CD4-positive, alpha-beta T cell treated with Interleukin-10 for 1 hour (primary cell): ENCODE data around the gene PARK7.
"Not testable (repeated sequence)": the region's sequence is repeated elsewhere in the genome, so short reads cannot be mapped to it uniquely, and the experiment has no call there.

Experiments used
- DNase-seq: peaks from one replicate; pipeline ENCODE4 v3.0.0-alpha.2; 2020

PARK7 gene

GRCh38 chr1:7961216-7962013 lies at the start of gene PARK7:
PARK7 (plus strand) TSS chr1:7961711; CDS start chr1:7962786, 1,075 bp downstream.
- peak; percentile 100 for DNase-seq

- DNase-seq, result peak; percentile 17
Observed at GRCh38 chr1:7912145-7912544, 49.4 kb upstream of the PARK7 start.

GRCh38 chr1:7912743-7913557 lies 48.6 kb upstream of the PARK7 start:
- DNase-seq, result no peak

- peak; percentile 43 for DNase-seq
Observed at GRCh38 chr1:7915826-7916500, 45.5 kb upstream of the PARK7 start.

DNA sequence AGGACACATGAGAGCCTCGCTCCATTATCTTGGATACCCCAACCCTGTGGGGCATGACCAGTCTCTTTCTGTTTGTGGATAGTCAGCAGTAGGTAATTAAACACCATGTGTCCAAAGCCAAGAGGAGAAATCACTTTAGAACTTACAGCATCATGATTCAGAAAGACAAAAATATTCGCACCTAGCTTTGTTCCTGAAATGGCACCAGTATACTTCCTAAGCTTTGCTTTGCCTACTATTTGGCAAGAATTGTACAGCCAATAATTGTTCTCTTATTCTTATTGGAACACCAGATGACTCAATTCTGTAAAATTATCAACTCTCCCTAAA lies 45.0 kb upstream of the PARK7 start:
- no peak for DNase-seq

DNA sequence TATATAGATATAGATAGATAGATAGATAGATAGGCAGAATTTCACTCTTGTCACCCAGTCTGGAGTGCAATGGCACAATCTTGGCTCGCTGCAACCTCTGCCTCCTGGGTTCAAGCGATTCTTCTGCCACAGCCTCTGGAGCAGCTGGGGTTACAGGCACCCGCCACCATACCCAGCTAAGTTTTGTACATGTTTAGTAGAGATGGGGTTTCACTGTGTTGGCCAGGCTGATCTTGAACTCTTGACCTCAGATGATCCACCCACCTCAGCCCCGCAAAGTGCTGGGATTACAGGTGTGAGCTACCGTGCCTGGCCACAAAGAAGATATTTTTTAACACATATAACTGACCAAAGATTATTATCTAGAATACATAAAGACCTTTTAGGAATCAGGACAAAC lies 43.5 kb upstream of the PARK7 start:
- not testable (repeated sequence) for DNase-seq

- DNase-seq, result no peak
Observed at GRCh38 chr1:7919880-7920279, 41.6 kb upstream of the PARK7 start.

GRCh38 chr1:7921796-7922195 lies 39.7 kb upstream of the PARK7 start:
- no peak for DNase-seq

DNA sequence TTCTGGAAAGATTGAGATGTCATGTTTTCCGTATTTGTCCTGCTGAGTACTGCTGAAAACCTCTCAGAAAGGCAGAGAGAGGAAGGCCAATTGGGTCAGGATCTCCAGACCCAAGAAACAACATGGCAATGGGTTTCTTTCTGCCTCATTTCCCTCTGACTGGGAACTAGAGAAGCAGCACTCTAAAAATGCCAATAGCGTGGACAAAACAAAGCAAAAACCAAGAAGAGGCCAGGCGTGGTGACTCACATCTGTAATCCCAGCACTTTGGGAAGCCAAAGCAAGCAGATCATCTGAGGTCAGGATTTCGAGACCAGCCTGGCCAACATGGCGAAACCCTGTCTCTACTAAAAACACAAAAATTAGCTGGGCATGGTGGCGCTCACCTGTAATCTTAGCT lies 39.2 kb upstream of the PARK7 start:
- DNase-seq, result no peak

GRCh38 chr1:7927061-7927460 lies 34.5 kb upstream of the PARK7 start:
- peak; percentile 26 for DNase-seq

- DNase-seq, result no peak
Observed at GRCh38 chr1:7928247-7928646, 33.3 kb upstream of the PARK7 start.

DNA sequence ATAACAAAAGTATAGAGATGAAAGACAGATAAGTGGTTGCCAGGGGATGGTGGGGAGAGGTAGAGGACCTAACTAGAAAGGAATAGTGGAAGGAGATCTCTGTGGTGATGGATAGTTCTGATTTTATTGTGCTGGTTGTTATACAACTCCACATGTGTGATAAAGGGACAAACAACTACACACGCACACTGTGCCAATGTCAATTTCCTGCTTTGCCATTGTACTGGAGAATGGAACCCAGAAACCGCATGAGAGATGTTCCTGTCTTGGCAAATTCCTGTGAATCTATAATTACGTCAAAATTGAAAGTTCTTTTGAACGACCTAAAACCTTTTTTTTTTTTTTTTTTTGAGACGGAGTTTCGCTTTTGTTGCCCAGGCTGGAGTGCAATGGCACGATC lies 31.9 kb upstream of the PARK7 start:
- peak; percentile 37 for DNase-seq

GRCh38 chr1:7930645-7931445 lies 30.7 kb upstream of the PARK7 start:
- peak; percentile 47 for DNase-seq

DNA sequence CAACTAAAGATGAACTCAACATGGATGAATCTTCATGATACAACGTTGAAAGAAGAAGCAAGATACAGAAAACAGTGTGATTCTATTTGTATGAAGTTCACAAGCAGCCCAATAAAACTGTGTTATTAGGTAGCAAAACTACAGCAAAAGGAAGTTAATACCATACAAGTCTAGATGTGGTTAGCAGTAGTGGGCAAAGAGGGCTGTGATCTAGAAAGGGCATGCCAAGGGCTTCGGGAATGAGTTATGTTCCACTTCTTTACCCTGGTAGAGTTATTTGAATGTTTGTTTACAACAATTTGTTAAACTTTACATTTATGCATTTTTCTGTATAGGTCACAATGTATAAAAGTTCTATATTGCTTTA lies 30.1 kb upstream of the PARK7 start:
- peak; percentile 37 for DNase-seq

GRCh38 chr1:7932524-7933138 lies 28.9 kb upstream of the PARK7 start:
- DNase-seq, result no peak

DNA sequence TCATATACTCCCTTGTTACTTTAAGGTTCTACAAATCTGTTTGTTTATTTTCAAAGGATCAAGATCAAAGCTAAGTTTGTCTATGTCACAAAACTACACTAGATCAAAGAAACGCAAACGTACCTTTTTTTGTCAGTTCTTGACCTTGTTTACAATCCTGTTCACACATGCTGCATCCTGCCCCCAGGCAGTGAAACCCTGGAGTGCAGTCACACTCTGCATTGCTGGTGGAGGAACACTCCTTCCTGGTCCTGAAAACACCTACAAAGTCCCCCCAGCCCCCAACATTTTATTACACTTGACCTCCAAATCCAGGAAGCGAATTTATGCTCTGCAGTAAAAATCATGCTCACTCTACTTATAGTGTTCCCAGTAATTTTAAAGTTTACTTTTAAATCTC lies 23.4 kb upstream of the PARK7 start:
- DNase-seq, result no peak

GRCh38 chr1:7940034-7940433 lies 21.5 kb upstream of the PARK7 start:
- DNase-seq, result no peak

DNA sequence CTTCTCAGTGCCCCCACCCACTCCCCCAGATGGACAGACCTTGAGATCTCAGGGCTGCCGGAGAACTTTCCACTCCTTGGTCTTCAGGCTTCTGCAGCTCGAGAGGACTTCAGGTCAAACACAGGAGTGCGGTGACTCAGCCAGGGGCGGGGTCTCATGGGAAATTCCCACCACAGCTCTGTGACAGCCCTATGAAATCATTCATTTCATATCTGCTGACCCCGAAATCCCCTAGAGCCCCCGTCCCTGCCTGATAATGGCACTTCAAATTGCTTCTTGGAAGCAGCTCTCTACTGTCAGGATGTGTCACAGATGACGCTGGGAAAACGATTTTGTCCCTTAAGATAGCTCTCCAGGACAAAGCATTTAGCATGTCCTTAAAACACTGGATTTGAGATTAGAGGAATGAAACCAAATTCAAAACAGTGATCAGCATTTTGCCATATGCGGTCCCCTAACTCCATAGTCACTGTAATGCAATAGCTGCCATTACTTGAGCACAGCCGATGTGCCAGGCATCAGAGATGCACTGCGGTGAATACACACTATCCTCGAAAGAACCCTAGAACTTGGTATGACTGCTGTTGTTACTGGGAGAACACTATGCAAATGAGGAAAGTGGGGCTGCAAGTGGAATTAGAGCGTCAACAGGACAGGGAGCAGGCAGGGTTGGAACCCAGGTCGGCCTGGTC lies 20.6 kb upstream of the PARK7 start, which contains the start of gene TNFRSF9:
Gene TNFRSF9, minus strand, starts transcription at position 95 of the 692 bp plus-strand sequence. CDS start 845 bp downstream, outside the sequence.
- peak; percentile 70 for DNase-seq

- no peak for DNase-seq
Observed at GRCh38 chr1:7941437-7941793, 20.1 kb upstream of the PARK7 start.

- DNase-seq, result peak; percentile 53
Observed at GRCh38 chr1:7942214-7942921, 19.1 kb upstream of the PARK7 start.

DNA sequence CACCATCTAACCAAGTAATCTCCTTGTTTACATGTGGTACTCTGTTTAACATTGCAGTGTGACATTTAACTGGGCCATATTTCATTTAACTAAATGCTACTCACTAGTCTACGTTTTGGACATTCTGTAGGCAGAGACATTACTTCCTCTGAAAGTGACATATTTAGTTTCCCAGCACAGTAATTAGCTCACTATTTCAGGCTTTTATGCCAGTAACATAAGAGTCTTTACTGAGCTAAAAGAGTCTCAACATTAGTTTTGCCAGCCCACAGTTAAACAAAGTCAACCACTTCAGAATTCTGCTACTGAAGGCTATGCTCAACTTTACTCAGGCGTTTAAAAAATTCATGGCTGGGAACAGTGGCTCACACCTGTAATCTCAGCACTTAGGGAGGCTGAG lies 18.3 kb upstream of the PARK7 start:
- DNase-seq, result no peak
